Gastrocnemius medialis (tissue), 4 donors: ENCODE measurements around the gene BBX. TPM values are rescaled to one million over a fixed set of nuclear protein-coding genes. Genes with fewer than 3 reads are reported as not detected.
A peak's percentile ranks its signal among the peaks of the same experiment; 100 is the strongest.

ENCODE experiments used
- ATAC-seq, 2 donors: fragments of 150-250 bp; one replicate each; pipeline ENCODE4 v1.9.1; 2016
- DNase-seq, 2 donors: peaks; one replicate each; pipeline ENCODE4 v3.0.0-alpha.2; 2019
- H3K27ac ChIP-seq, 4 donors: fragments of 200-600 bp; sonication (generic); 1 replicate in 1 of 4; 2 replicates in 3 of 4; pipeline ENCODE4 v1.5.1; 2016 to 2018; ENCODE audit warnings: mild to moderate bottlenecking in 2 of 4, moderate library complexity in 1 of 4
- H3K27me3 ChIP-seq, 3 donors: fragments of 200-600 bp; sonication (generic) in 2 of 3; 1 replicate in 1 of 3; 2 replicates in 2 of 3; pipeline versions ENCODE4 v1.5.1 to v1.6.0; 2016 to 2019; ENCODE audit warnings: mild to moderate bottlenecking in 1 of 3, moderate library complexity in 1 of 3
- H3K36me3 ChIP-seq, 2 donors: fragments of 200-600 bp; sonication (generic) in 1 of 2; one replicate each; pipeline ENCODE4 v1.5.1; 2017 to 2018
- H3K4me1 ChIP-seq, 2 donors: fragments of 200-600 bp; sonication (generic) in 1 of 2; one replicate each; pipeline ENCODE4 v1.5.1; 2016 to 2017; ENCODE audit warnings: mild to moderate bottlenecking in 2 of 2
- H3K4me3 ChIP-seq, 4 donors: fragments of 200-600 bp; sonication (generic) in 3 of 4; 1 replicate in 1 of 4; 2 replicates in 3 of 4; pipeline ENCODE4 v1.5.1; 2016 to 2019; ENCODE audit warnings: mild to moderate bottlenecking in 2 of 4
- H3K9me3 ChIP-seq, 3 donors: fragments of 200-600 bp; sonication (generic) in 2 of 3; 1 replicate in 1 of 3; 2 replicates in 2 of 3; pipeline ENCODE4 v1.5.1; 2016 to 2019
- CTCF ChIP-seq, 5 experiments: fragments of 450-650 bp in 3 of 5; fragments of 200-600 bp in 2 of 5; sonication (generic) in 2 of 5; IDR thresholded peaks in 4 of 5; conservative IDR thresholded peaks in 1 of 5; 1 replicate in 4 of 5; 2 replicates in 1 of 5; pipeline ENCODE4 v1.5.1; 2016 to 2019; ENCODE audit warnings: antibody characterized with exemption in 5 of 5, mild to moderate bottlenecking in 3 of 5, moderate library complexity in 3 of 5
- POLR2A ChIP-seq, 2 donors: fragments of 450-650 bp; IDR thresholded peaks; one replicate each; pipeline ENCODE4 v1.6.1; 2017; ENCODE audit warnings: antibody characterized with exemption in 2 of 2, mild to moderate bottlenecking in 2 of 2, moderate library complexity in 2 of 2
- in situ Hi-C, 4 donors: fragments of 200-750 bp; cut with MboI; loops; one replicate each; pipeline versions ENCODE4 v1.15.0 to v1.8.0; 2017; ENCODE audit warnings: low sequenced_read_pairs in 4 of 4
- intact Hi-C: fragments of 100-400 bp; cut with DNase I; formaldehyde crosslinking; loops from one replicate; pipeline ENCODE4 v1.15.1; 2023; ENCODE audit warnings: low total_unique reads
- total RNA-seq, 4 donors: library from RNA; depleted of rRNA; stranded (reverse); fragments of >200 nt; gene quantifications; one replicate each; pipeline versions ENCODE4 v1.1.0 to v1.2.3, GENCODE V29; 2016

BBX gene
- total RNA-seq, 4 donors from 2014 or later: 15.2 to 48.3 (median 20.1) TPM

GRCh38 chr3:107574650-107575049 lies 51.9 kb downstream of the BBX start:
- H3K27ac ChIP-seq: no peak overlapping the region
- no peaks in the 10 kb centered on the region for H3K4me1 ChIP-seq
- no peaks in the 10 kb centered on the region for H3K27me3 ChIP-seq
- in situ Hi-C loops (loop anchor here in 1 of 4 donors (10.0 kb wide), 1 partner anchor 160 kb away; no protein-coding TSS in a partner anchor), intact Hi-C loops (loop anchor here (2.0 to 10.0 kb wide), 3 partner anchors 90 to 352 kb away; no protein-coding TSS in a partner anchor)
- no peak for TF ChIP-seq POLR2A (IDR thresholded peaks at IDR 0.05)
- peak; percentile 20 to 58 (median 39) for TF ChIP-seq CTCF (IDR thresholded peaks at IDR 0.05 in 4 of 5, conservative IDR thresholded peaks at IDR 0.05 in 1 of 5)
- no peaks in the 10 kb centered on the region for H3K9me3 ChIP-seq
- no peak for DNase-seq
- peak; percentile 65 to 75 for ATAC-seq
- H3K36me3 ChIP-seq: no peaks in the 10 kb centered on the region
- H3K4me3 ChIP-seq: no peak overlapping the region

GRCh38 chr3:107578091-107578490 lies 55.3 kb downstream of the BBX start:
- Histone ChIP-seq H3K9me3 (no peaks in the 10 kb centered on the region), H3K4me1 (no peaks in the 10 kb centered on the region), H3K27ac (no peak overlapping the region), H3K27me3 (no peaks in the 10 kb centered on the region), H3K4me3 (no peak overlapping the region), H3K36me3 (no peaks in the 10 kb centered on the region)
- in situ Hi-C loops (loop anchor here in 1 of 4 donors (10.0 kb wide), 1 partner anchor 157 kb away; no protein-coding TSS in a partner anchor), intact Hi-C loops (loop anchor here (10.0 kb wide), 1 partner anchor 87 kb away; no protein-coding TSS in a partner anchor)
- DNase-seq (no peak), ATAC-seq (no peak)
- TF ChIP-seq POLR2A (IDR thresholded peaks at IDR 0.05): no peak
- TF ChIP-seq CTCF (IDR thresholded peaks at IDR 0.05 in 4 of 5, conservative IDR thresholded peaks at IDR 0.05 in 1 of 5): no peak

- no peak overlapping the region for H3K27ac ChIP-seq
- in situ Hi-C loops (loop anchor here in 1 of 4 donors (10.0 kb wide), 1 partner anchor 156 kb away; no protein-coding TSS in a partner anchor), intact Hi-C loops (loop anchor here (10.0 kb wide), 1 partner anchor 86 kb away; no protein-coding TSS in a partner anchor)
- TF ChIP-seq CTCF (IDR thresholded peaks at IDR 0.05 in 4 of 5, conservative IDR thresholded peaks at IDR 0.05 in 1 of 5) (no peak), POLR2A (IDR thresholded peaks at IDR 0.05) (no peak)
- H3K9me3 ChIP-seq: no peaks in the 10 kb centered on the region
- DNase-seq (no peak), ATAC-seq (no peak)
- no peaks in the 10 kb centered on the region for H3K36me3 ChIP-seq
- H3K4me3 ChIP-seq: no peak overlapping the region
- no peaks in the 10 kb centered on the region for H3K27me3 ChIP-seq
- H3K4me1 ChIP-seq: no peaks in the 10 kb centered on the region
Observed at GRCh38 chr3:107578523-107578922, 55.8 kb downstream of the BBX start.

GRCh38 chr3:107579371-107579770 lies 56.6 kb downstream of the BBX start:
- no peaks in the 10 kb centered on the region for H3K9me3 ChIP-seq
- H3K4me1 ChIP-seq: no peaks in the 10 kb centered on the region
- intact Hi-C loops: loop anchor here (10.0 kb wide), 1 partner anchor 85 kb away; no protein-coding TSS in a partner anchor
- ATAC-seq (no peak), DNase-seq (no peak)
- H3K27ac ChIP-seq: no peak overlapping the region
- H3K27me3 ChIP-seq: no peaks in the 10 kb centered on the region
- H3K4me3 ChIP-seq: no peak overlapping the region
- H3K36me3 ChIP-seq: no peaks in the 10 kb centered on the region
- in situ Hi-C loops: loop anchor here in 1 of 4 donors (10.0 kb wide), 1 partner anchor 155 kb away; no protein-coding TSS in a partner anchor
- TF ChIP-seq POLR2A (IDR thresholded peaks at IDR 0.05) (no peak), CTCF (IDR thresholded peaks at IDR 0.05 in 4 of 5, conservative IDR thresholded peaks at IDR 0.05 in 1 of 5) (no peak)
